ENCODE data around the gene RTL1.

Gene RTL1

GRCh38 chr14:100845341-100845740, 58.2 kb downstream of the RTL1 start:
- DNase-seq, result no peak

GRCh38 chr14:100844846-100845245, 58.7 kb downstream of the RTL1 start:
- no peak for DNase-seq

- DNase-seq, result no peak
These were observed 59.1 kb downstream of the RTL1 start for GRCh38 chr14:100844421-100844820.

- DNase-seq, result no peak
These were observed 59.5 kb downstream of the RTL1 start for GRCh38 chr14:100844082-100844408.

GRCh38 chr14:100842799-100843198, 60.7 kb downstream of the RTL1 start:
- no peak for DNase-seq

- no peak for DNase-seq
These were observed 61.6 kb downstream of the RTL1 start for GRCh38 chr14:100841761-100842403.

GRCh38 chr14:100841066-100841760, 62.3 kb downstream of the RTL1 start:
- no peak for DNase-seq

- no peak for DNase-seq
These were observed 63.0 kb downstream of the RTL1 start for GRCh38 chr14:100840286-100841065.

GRCh38 chr14:100839681-100840111, 63.8 kb downstream of the RTL1 start:
- no peak for DNase-seq

GRCh38 chr14:100839315-100839585, 64.3 kb downstream of the RTL1 start:
- no peak for DNase-seq

- no peak for DNase-seq
These were observed 64.8 kb downstream of the RTL1 start for GRCh38 chr14:100838493-100839314.

- DNase-seq, result no peak
These were observed 65.6 kb downstream of the RTL1 start for GRCh38 chr14:100837805-100838350.

- no peak for DNase-seq
These were observed 66.3 kb downstream of the RTL1 start for GRCh38 chr14:100836941-100837804.

GRCh38 chr14:100836311-100836805, 67.2 kb downstream of the RTL1 start:
- no peak for DNase-seq

GRCh38 chr14:100835548-100836310, 67.8 kb downstream of the RTL1 start:
- DNase-seq, result no peak

GRCh38 chr14:100834794-100835547, 68.6 kb downstream of the RTL1 start:
- no peak for DNase-seq

- DNase-seq, result no peak
These were observed 69.3 kb downstream of the RTL1 start for GRCh38 chr14:100834082-100834793.

GRCh38 chr14:100832311-100832960, 71.1 kb downstream of the RTL1 start:
- DNase-seq, result no peak

GRCh38 chr14:100830681-100831080, 72.8 kb downstream of the RTL1 start:
- DNase-seq, result no peak

All from stimulated activated CD4-positive, alpha-beta T cell treated with anti-CD3 and anti-CD28 coated beads, Interleukin-12 subunit alpha, Interleukin-12 subunit beta, amount 100 ng/mL, for 4 hours (primary cell).